ENCODE measurements around the gene PLIN5.
"Not testable (repeated sequence)": the region's sequence is repeated elsewhere in the genome, so short reads cannot be mapped to it uniquely, and the experiment has no call there.

PLIN5 gene

DNA sequence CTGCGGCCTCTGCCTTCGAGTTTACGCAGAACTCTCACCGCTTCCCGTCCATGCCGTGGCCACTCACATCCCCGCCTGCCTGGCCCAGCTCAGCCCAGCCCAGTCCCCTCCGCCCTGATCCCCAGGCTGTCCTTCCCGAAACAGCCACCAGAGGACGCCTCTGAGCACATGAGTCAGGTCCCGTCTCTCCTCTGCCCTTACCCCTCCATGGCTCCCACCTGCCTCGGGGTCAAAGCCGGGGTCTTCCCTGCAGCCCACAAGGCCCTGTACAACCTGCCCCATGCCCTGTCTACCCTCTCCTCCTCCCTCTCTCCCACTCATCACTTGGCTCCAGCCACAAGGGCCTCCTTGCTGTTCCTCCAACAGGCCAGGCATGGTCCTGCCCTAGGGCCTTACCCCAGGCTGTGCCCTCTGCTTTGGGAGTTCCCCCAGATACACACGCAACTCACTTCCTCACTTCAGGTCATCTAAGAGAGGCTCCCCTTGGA is 32.6 kb upstream of the PLIN5 start:
- DNase-seq: no peak

- no peak for DNase-seq
Measured at GRCh38 chr19:4566402-4567051, 31.5 kb upstream of the PLIN5 start.

DNA sequence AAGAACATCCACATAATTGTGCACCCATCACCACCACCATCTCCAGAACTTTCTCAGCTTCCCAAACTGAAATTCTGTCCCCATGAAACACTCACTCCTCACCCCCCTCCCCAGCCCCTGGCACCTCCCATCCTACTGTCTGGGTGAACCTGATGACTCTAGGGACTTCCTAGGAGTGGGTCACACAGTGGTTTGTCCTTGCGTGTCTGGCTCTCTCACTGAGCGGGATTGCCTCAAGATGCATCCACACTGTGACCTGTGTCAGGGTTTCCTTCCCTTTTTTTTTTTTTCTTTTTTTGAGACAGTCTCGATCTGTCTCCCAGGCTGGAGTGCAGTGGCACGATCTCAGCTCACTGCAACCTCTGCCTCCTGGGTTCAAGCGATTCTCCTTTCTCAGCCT is 28.5 kb upstream of the PLIN5 start:
- DNase-seq: not testable (repeated sequence)

DNA sequence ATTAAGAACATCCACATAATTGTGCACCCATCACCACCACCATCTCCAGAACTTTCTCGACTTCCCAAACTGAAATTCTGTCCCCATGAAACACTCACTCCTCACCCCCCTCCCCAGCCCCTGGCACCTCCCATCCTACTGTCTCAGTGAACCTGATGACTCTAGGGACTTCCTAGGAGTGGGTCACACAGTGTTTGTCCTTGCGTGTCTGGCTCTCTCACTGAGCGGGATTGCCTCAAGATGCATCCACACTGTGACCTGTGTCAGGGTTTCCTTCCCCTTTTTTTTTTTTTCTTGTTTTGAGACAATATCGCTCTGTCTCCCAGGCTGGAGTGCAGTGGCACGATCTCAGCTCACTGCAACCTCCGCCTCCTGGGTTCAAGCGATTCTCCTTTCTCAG is 27.1 kb upstream of the PLIN5 start:
- DNase-seq: not testable (repeated sequence)

DNA sequence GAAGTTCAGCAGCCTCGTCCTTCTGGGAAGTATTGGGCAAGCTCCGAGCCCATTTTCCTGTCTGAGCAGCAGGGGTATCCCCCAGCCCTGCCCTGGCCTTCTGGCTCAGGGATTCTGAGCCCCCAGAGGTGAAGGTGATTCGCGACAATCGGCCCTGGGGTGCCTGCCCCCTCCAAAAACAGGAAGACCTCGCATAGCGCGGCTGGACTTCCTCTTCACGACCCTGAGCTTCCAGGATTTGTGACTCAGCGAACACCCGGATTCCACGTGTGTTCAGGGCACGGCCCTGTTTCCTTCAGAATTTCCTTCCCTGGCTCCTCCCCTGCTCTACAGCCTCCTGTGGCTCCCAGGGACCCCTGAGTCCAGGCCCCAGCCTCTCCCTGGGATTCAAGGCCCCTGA is 24.5 kb upstream of the PLIN5 start, which contains the start of gene SEMA6B:
TSS of gene SEMA6B (minus strand) at position 116 of the 400 bp plus-strand sequence. CDS start 1,227 bp downstream, outside the sequence.
- DNase-seq: no peak

DNA sequence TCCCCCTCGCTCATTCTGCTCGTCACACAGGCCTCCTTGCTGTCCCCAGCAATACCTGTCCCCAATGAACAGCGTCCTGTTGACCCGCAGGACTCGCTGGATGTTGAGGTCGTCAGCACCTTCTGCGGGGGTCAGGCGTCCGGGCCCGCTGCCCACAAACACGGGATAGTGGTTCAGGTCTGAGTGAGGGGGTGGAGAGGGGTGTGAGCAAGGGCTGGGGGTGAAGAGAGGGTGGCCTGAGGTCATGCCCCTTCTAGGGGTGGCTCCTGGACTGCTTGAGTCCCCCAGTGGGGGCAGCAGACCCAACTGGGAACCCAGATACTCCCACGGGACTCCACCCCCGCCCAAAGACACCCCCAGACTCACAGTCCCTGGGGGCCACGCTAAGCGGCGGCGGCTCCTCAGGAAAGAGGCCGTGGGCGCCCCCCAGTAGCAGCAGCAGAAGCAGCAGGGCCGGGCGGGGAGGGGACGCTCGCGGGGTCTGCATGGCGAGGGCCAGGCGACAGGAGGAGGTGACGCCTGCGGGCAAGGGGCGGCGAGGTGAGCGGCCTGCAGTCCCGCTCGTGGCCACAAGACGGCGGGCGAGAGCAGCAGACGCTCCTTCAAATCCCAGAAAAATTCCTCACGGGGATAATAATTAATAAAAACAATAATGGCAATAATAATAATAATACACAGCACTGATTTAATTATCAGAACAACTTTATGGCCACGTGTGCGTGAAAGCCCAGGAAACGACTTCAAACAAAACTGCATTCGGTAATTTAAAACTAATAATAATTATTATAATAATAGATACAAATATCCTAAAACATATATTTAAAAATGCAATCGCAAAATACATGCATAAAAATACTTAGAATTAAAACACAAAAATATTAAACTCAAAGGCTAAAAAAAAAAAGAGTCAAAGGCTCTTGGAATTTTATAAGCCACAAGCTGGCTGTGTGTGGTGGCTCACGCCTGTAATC is 23.2 kb upstream of the PLIN5 start:
- no peak for DNase-seq

DNA sequence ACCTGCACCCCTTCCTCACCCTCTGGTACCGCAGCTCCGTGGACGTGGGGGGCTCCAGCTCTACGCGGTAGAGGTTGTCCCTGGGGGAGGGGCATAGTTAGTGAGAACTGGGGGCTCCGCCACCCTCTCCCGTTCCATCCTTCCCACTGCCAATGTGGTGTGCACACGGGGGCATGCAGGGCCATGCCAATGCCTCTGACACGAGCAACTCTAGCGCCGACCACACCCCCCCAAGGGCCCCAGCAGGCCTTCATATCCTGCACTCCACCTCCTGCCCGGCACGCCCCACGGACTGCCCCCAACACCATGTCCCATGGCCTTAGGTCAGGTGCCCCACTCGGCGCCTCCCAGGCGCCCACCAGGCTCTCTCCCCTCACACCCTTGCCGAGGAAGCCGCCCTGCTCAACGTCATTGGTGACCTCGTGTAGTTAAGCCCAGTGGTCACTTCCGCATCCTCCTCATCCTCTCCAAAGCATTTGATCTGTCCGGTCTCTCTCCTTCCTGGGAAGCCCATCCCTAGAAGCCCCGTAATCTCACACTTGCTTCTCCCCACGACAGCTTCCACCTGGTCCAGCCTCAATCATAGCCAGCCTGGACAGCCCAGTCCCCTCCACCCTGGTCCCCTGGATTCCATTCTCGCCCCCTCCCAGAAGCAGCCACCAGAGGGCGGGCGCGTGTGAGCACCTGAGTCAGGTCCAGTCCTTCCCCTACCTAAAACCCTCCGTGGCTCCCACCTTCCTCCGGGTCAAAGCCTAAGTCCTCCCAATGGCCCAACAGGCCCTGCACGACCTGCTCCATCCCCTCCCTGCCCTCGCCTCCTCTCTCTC is 22.3 kb upstream of the PLIN5 start:
- DNase-seq: no peak

- no peak for DNase-seq
Measured at GRCh38 chr19:4556597-4557127, 21.6 kb upstream of the PLIN5 start.

GRCh38 chr19:4555657-4556561 is 20.9 kb upstream of the PLIN5 start:
- no peak for DNase-seq

DNA sequence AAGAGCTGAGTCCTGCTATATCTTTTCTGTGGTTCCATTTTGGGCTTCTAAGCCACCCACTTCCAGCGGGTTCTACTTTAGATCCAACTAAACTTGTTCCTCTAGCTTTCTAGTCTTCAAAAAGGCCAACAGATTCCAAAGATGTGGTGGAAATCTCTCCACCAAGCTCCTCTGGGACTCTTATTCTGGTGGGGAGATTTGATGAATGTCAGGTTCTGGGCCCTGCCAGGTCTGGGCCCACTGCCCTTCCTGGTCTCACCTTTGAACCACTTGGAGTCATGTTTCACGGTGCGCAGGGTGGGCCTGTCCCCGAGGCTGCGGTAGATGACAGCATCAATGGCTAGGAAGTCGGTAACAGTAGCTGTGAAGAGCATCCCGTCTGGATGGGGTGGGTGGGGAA is 19.7 kb upstream of the PLIN5 start:
- DNase-seq: no peak

- no peak for DNase-seq
Measured at GRCh38 chr19:4553775-4554174, 18.8 kb upstream of the PLIN5 start.

DNA sequence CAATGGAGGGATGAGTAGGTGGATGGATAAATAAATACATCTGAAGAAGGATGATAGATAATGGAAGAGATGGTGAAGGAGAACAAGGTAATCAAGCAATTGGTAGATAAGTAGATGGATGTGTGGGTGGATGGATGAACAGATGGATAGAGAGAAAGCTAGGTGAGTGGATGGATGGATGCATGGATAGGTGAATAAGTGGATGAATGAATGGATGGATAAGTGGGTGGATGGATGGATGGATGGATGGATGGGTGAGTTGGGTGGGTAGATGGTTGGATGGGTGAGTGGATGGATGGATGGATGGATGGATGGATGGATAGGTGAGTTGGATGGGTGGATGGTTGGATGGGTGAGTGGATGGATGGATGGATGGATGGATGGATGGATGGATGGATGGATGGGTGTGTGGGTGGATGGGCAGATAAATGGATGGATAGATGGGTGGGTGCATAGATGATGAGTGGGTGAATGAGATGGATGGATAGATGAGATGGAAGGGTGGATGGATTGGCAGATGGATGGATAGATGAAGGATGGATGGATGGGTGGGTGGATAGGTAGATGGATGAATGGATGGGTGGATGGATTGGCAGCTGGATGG is 18.2 kb upstream of the PLIN5 start:
- no peak for DNase-seq

GRCh38 chr19:4552525-4552819 is 17.4 kb upstream of the PLIN5 start:
- no peak for DNase-seq

DNA sequence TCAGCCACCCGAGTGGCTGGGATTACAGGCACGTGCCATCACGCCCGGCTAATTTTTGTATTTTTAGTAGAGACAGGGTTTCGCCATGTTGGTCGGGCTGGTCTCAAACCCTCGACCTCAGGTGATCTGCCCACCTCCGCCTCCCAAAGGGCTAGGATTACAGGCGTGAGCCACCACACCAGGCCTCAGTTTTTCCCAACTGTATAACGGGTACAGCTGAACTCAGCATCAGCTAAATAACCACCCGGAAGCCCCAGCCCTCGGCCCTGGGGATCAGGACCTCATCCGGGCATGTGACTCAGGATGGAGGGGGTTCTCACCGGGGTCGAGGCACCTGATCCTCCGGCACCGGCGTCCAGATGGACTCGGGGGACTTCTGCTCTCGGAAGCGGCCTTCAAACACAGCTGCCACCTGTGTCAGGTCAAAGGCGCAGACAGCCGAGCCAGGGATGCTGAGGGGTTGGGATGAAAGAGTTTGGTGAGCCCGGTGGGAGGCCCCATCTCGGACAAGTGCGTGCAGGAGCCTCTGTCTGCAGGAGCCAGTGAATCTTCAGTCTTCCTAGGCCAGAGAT is 15.5 kb upstream of the PLIN5 start:
- no peak for DNase-seq

DNA sequence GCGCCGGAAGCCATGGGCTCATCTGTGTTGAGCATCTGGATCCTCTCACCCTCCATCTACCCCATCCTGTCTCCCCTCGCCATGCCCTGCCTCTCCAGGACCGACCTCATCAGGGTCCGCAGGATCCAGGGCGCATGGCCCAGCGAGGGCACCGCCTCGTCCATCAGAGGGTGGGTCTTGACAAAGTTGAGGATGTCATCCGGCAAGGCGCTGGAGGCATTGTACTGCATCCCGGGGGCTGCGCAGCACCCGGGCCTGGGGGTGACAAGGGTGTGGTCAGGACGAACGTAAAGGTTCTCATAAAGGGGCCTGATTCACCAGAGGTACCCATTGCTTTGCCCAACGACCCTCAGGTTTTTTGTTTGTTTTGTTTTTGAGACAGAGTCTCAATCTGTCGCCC is 15.0 kb upstream of the PLIN5 start:
- no peak for DNase-seq

DNA sequence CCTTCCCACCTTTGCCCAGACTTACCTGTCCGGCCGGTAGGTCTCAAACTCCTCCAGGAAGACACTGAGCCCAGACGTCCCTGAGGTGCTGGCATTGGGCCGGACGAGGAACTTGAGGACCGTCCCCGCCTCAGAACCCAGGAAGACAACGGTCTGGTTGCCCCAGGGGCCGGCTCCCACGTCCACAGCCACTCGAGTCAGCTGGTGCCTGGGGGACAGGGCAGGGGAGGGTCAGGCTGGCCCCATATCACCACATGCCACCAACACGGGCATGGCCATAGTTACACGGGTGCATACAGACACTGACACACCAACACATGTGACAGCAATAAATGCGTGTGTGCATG is 13.2 kb upstream of the PLIN5 start:
- no peak for DNase-seq

DNA sequence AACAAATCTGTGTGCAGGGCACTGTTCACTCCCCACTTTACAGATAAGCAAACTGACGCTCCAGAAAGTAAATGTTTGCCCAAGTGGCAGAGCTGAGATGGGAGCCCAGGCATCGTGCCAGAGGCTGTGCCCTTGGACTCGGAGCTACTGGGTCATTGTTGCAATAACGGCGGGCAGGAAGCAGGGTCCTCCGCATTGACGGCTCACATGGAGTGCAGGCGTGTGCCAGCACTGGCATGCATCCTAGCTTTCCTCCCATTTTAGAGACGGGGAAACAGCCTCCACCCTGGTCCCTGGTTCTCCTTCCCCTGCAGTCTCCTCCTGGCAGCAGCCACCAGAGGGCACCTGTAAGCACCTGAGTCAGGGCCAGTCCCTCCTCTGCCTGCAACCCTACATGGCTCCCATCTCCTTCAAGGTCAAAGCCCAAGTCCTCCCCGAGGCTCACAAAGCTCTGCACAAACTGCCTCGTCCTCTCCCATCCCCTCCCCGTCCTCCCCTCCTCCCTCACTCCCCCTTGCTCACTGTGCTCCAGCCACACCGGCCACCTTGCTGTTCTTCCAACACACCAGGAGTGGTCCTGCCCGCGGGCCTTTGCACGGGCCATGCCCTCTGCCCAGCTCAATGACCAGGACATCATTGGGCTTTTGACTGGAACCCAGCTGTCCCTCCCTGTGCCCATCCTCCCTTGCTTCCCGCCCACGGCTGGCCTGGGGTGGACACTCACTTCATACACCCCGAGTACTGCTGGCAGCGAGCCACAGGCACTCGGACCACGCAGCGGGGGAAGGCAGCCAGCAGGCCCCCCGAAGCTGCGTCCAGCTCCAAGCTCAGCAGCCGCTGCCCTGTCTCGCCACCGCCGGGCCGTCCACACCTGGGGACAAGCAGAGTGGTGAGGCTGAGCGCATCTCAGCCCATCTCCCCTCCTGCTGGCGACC is 12.5 kb upstream of the PLIN5 start:
- no peak for DNase-seq

DNA sequence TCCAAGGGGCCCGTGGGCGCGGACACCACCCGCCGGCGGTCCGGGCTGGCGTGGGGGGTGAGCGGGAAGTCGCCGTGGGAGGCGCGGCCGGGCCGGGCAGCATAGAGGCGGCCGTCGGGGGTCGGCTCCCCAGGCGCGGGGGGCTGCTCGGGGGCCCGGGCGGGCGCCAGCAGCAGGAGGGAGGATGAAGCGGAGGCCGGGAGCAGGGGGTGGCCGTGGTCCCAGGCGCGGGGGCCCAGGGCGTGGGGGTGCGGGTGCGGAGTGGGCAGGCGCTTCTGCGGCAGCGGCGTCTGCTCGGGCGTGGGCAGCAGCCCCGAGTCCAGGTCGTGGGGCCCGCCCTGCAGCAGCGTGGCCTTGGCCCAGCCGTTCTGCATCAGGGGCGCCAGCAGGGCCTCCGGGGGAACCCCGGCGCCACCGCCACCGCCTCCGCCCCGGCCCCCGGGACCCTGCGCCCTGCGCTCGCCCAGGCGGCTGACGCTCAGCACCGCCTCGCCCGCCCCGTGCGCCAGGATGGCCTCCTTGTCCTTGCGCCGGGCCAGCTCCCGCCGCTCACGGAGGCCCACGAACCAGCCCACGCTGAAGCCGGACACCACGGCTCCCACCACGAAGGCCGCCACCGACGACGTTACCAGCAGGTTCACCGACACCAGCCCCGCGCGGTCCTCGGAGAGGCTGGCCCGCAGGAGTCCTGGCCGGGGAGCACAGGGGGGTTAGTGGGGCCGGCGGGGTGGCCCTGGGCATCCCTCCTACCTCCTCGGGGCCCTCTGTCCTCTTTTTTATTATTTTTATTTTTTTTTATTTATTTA is 9.0 kb upstream of the PLIN5 start:
- DNase-seq: no peak

Data from NCI-H1436 (cell line).